HEK293 (cell line): ENCODE data around the gene MAN2A2.

Source experiments
- GLI2 ChIP-seq: fragments of 450-650 bp; formaldehyde crosslinking; IDR thresholded peaks from 2 replicates; pipeline ENCODE4; 2017; ENCODE audit warnings: missing biosample characterization, missing genetic modification characterization, low read depth, borderline replicate concordance
- GLI4 ChIP-seq: fragments of 450-650 bp; formaldehyde crosslinking; IDR thresholded peaks from 2 replicates; pipeline ENCODE4 v1.5.1; 2016; ENCODE audit warnings: missing biosample characterization, missing genetic modification characterization
- GLIS1 ChIP-seq: fragments of 450-650 bp; formaldehyde crosslinking; IDR thresholded peaks from 2 replicates; pipeline ENCODE4 v1.5.1; 2016; ENCODE audit warnings: missing biosample characterization, missing genetic modification characterization
- KLF9 ChIP-seq: fragments of 450-650 bp; formaldehyde crosslinking; IDR thresholded peaks from 2 replicates; pipeline ENCODE4 v1.5.1; 2016; ENCODE audit warnings: missing biosample characterization, missing genetic modification characterization, low read depth
- PATZ1 ChIP-seq: fragments of 450-650 bp; formaldehyde crosslinking; IDR thresholded peaks from 2 replicates; pipeline ENCODE4 v1.5.1; 2016; ENCODE audit warnings: missing biosample characterization, missing genetic modification characterization
- PRDM1 ChIP-seq: fragments of 450-650 bp; formaldehyde crosslinking; IDR thresholded peaks from 2 replicates; pipeline ENCODE4; 2016; ENCODE audit warnings: missing biosample characterization, missing genetic modification characterization
- ZBTB1 ChIP-seq: fragments of 450-650 bp; formaldehyde crosslinking; IDR thresholded peaks from 2 replicates; pipeline ENCODE4 v1.5.1; 2016; ENCODE audit warnings: missing biosample characterization, missing genetic modification characterization
- ZNF146 ChIP-seq: fragments of 450-650 bp; formaldehyde crosslinking; IDR thresholded peaks from 2 replicates; pipeline ENCODE4 v1.5.1; 2016; ENCODE audit warnings: missing biosample characterization, missing genetic modification characterization
- ZNF155 ChIP-seq: fragments of 450-650 bp; formaldehyde crosslinking; IDR thresholded peaks from 2 replicates; pipeline ENCODE4 v1.5.1; 2016; ENCODE audit warnings: missing biosample characterization, missing genetic modification characterization
- ZNF239 ChIP-seq: fragments of 450-650 bp; formaldehyde crosslinking; IDR thresholded peaks from 2 replicates; pipeline ENCODE4 v1.5.1; 2016; ENCODE audit warnings: missing biosample characterization, missing genetic modification characterization
- ZNF26 ChIP-seq: fragments of 450-650 bp; formaldehyde crosslinking; IDR thresholded peaks from 2 replicates; pipeline ENCODE4 v1.5.1; 2016; ENCODE audit warnings: missing biosample characterization, missing genetic modification characterization
- ZNF266 ChIP-seq: fragments of 450-650 bp; formaldehyde crosslinking; IDR thresholded peaks from 2 replicates; pipeline ENCODE4 v1.5.1; 2016; ENCODE audit warnings: missing biosample characterization, missing genetic modification characterization, low read depth
- ZNF416 ChIP-seq: fragments of 450-650 bp; formaldehyde crosslinking; IDR thresholded peaks from 2 replicates; pipeline ENCODE4 v1.5.1; 2016; ENCODE audit warnings: missing biosample characterization, missing genetic modification characterization
- ZNF510 ChIP-seq: fragments of 450-650 bp; formaldehyde crosslinking; IDR thresholded peaks from 2 replicates; pipeline ENCODE4 v1.5.1; 2018; ENCODE audit warnings: mild to moderate bottlenecking, missing genetic modification characterization, missing biosample characterization; ENCODE audit not compliant: insufficient replicate concordance
- ZNF560 ChIP-seq: fragments of 450-650 bp; formaldehyde crosslinking; IDR thresholded peaks from 2 replicates; pipeline ENCODE4 v1.5.1; 2017; ENCODE audit warnings: missing biosample characterization, missing genetic modification characterization, borderline replicate concordance
- ZNF571 ChIP-seq: fragments of 450-650 bp; formaldehyde crosslinking; IDR thresholded peaks from 2 replicates; pipeline ENCODE4 v1.5.0; 2017; ENCODE audit warnings: missing biosample characterization, missing genetic modification characterization
- ZNF600 ChIP-seq: fragments of 450-650 bp; formaldehyde crosslinking; IDR thresholded peaks from 2 replicates; pipeline ENCODE4 v1.5.1; 2016; ENCODE audit warnings: missing biosample characterization, missing genetic modification characterization
- ZNF664 ChIP-seq: fragments of 450-650 bp; formaldehyde crosslinking; IDR thresholded peaks from 2 replicates; pipeline ENCODE4 v1.5.1; 2016; ENCODE audit warnings: missing biosample characterization, missing genetic modification characterization
- ZNF747 ChIP-seq: fragments of 450-650 bp; formaldehyde crosslinking; IDR thresholded peaks from 2 replicates; pipeline ENCODE4 v1.5.1; 2016; ENCODE audit warnings: missing biosample characterization, missing genetic modification characterization
- ZNF76 ChIP-seq: fragments of 450-650 bp; formaldehyde crosslinking; IDR thresholded peaks from 2 replicates; pipeline ENCODE4; 2016; ENCODE audit warnings: low read depth, missing biosample characterization, missing genetic modification characterization, borderline replicate concordance
- ZNF785 ChIP-seq: fragments of 450-650 bp; formaldehyde crosslinking; IDR thresholded peaks from 2 replicates; pipeline ENCODE4 v1.5.1; 2016; ENCODE audit warnings: missing biosample characterization, missing genetic modification characterization
- TF ChIP-seq, protein P1 (sequence below): fragments of 450-650 bp; formaldehyde crosslinking; IDR thresholded peaks from 2 replicates; pipeline ENCODE4 v1.5.1; 2016; ENCODE audit warnings: missing biosample characterization, missing genetic modification characterization
- TF ChIP-seq, protein P2 (sequence below): fragments of 450-650 bp; formaldehyde crosslinking; IDR thresholded peaks from 2 replicates; pipeline ENCODE4 v1.5.1; 2016; ENCODE audit warnings: missing biosample characterization, missing genetic modification characterization
- TF ChIP-seq, protein P3 (sequence below): fragments of 450-650 bp; formaldehyde crosslinking; IDR thresholded peaks from 2 replicates; pipeline ENCODE4 v1.5.1; 2016; ENCODE audit warnings: missing biosample characterization, missing genetic modification characterization
- TF ChIP-seq, protein P4 (sequence below): fragments of 450-650 bp; formaldehyde crosslinking; IDR thresholded peaks from 2 replicates; pipeline ENCODE4 v1.5.1; 2016; ENCODE audit warnings: missing biosample characterization, missing genetic modification characterization
- TF ChIP-seq, protein P5 (sequence below): fragments of 450-650 bp; formaldehyde crosslinking; IDR thresholded peaks from 2 replicates; pipeline ENCODE4 v1.5.1; 2016; ENCODE audit warnings: missing biosample characterization, missing genetic modification characterization, low read depth

MAN2A2 gene

GRCh38 chr15:90934949-90935751 is 32.0 kb downstream of the MAN2A2 start, which contains the start of gene UNC45A (continued):
- TF ChIP-seq, protein P1, sequence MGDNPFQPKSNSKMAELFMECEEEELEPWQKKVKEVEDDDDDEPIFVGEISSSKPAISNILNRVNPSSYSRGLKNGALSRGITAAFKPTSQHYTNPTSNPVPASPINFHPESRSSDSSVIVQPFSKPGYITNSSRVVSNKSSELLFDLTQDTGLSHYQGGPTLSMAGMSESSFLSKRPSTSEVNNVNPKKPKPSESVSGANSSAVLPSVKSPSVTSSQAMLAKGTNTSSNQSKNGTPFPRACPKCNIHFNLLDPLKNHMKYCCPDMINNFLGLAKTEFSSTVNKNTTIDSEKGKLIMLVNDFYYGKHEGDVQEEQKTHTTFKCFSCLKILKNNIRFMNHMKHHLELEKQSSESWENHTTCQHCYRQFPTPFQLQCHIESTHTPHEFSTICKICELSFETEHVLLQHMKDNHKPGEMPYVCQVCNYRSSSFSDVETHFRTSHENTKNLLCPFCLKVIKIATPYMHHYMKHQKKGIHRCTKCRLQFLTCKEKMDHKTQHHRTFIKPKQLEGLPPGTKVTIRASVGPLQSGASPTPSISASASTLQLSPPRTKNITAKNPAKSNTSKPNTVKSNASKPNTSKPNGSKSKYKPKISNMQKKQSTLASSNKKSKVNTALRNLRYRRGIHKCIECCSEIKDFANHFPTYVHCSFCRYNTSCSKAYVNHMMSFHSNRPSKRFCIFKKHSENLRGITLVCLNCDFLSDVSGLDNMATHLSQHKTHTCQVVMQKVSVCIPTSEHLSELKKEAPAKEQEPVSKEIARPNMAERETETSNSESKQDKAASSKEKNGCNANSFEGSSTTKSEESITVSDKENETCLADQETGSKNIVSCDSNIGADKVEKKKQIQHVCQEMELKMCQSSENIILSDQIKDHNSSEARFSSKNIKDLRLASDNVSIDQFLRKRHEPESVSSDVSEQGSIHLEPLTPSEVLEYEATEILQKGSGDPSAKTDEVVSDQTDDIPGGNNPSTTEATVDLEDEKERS: no peak
- TF ChIP-seq, protein P2, sequence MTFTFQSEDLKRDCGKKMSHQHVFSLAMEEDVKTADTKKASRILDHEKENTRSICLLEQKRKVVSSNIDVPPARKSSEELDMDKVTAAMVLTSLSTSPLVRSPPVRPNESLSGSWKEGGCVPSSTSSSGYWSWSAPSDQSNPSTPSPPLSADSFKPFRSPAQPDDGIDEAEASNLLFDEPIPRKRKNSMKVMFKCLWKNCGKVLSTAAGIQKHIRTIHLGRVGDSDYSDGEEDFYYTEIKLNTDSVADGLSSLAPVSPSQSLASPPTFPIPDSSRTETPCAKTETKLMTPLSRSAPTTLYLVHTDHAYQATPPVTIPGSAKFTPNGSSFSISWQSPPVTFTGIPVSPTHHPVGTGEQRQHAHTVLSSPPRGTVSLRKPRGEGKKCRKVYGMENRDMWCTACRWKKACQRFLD: no peak
- TF ChIP-seq ZNF76: peak; percentile 26; the same call in 1 of the 2 replicates
- no peak for TF ChIP-seq ZNF26 (tag by site-specific recombination)
- TF ChIP-seq GLI2 (tag by site-specific recombination): no peak
- TF ChIP-seq, protein P3, sequence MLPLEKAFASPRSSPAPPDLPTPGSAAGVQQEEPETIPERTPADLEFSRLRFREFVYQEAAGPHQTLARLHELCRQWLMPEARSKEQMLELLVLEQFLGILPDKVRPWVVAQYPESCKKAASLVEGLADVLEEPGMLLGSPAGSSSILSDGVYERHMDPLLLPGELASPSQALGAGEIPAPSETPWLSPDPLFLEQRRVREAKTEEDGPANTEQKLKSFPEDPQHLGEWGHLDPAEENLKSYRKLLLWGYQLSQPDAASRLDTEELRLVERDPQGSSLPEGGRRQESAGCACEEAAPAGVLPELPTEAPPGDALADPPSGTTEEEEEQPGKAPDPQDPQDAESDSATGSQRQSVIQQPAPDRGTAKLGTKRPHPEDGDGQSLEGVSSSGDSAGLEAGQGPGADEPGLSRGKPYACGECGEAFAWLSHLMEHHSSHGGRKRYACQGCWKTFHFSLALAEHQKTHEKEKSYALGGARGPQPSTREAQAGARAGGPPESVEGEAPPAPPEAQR (tag by site-specific recombination): no peak
- TF ChIP-seq, protein P4, sequence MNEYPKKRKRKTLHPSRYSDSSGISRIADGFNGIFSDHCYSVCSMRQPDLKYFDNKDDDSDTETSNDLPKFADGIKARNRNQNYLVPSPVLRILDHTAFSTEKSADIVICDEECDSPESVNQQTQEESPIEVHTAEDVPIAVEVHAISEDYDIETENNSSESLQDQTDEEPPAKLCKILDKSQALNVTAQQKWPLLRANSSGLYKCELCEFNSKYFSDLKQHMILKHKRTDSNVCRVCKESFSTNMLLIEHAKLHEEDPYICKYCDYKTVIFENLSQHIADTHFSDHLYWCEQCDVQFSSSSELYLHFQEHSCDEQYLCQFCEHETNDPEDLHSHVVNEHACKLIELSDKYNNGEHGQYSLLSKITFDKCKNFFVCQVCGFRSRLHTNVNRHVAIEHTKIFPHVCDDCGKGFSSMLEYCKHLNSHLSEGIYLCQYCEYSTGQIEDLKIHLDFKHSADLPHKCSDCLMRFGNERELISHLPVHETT (tag by site-specific recombination): no peak
- peak; percentile 94 for TF ChIP-seq PATZ1
- no peak for TF ChIP-seq ZNF266 (tag by site-specific recombination)
- peak; percentile 90 for TF ChIP-seq KLF9 (tag by site-specific recombination)
- TF ChIP-seq ZNF571: no peak
- TF ChIP-seq GLIS1: peak; percentile 79
- 0 out of 2 replicates have a peak, but pooled peaks have one; percentile 11 for TF ChIP-seq ZBTB1
- no peak for TF ChIP-seq ZNF785 (tag by site-specific recombination)
- no peak for TF ChIP-seq ZNF239 (tag by site-specific recombination)
- TF ChIP-seq ZNF146 (tag by site-specific recombination): no peak
- no peak for TF ChIP-seq ZNF416
- peak; percentile 61 for TF ChIP-seq ZNF600 (tag by site-specific recombination)
- no peak for TF ChIP-seq GLI4 (tag by site-specific recombination)
- no peak for TF ChIP-seq ZNF510 (tag by site-specific recombination)
- TF ChIP-seq ZNF560: no peak
- no peak for TF ChIP-seq ZNF155
- TF ChIP-seq ZNF664: no peak
- TF ChIP-seq, protein P5, sequence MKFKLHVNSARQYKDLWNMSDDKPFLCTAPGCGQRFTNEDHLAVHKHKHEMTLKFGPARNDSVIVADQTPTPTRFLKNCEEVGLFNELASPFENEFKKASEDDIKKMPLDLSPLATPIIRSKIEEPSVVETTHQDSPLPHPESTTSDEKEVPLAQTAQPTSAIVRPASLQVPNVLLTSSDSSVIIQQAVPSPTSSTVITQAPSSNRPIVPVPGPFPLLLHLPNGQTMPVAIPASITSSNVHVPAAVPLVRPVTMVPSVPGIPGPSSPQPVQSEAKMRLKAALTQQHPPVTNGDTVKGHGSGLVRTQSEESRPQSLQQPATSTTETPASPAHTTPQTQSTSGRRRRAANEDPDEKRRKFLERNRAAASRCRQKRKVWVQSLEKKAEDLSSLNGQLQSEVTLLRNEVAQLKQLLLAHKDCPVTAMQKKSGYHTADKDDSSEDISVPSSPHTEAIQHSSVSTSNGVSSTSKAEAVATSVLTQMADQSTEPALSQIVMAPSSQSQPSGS (tag by site-specific recombination): no peak
- TF ChIP-seq ZNF747 (tag by site-specific recombination): no peak
- no peak for TF ChIP-seq PRDM1 (tag by site-specific recombination)
